Suppressor macrophage treated with lipopolysaccharide for 1 hour (primary cell): ENCODE results near the gene MYO3B.

Source experiments
- DNase-seq, 3 donors: peaks; one replicate each; pipeline ENCODE4 v3.0.0-alpha.2; 2020 to 2022

Gene MYO3B

GRCh38 chr2:170307555-170308351, 129.8 kb downstream of the MYO3B start:
- no peak for DNase-seq

GRCh38 chr2:170310876-170311502, 133.0 kb downstream of the MYO3B start:
- DNase-seq, result no peak

- peak in 2 of 3 donors; percentile 3 for DNase-seq
Measured at GRCh38 chr2:170313347-170313991, 135.5 kb downstream of the MYO3B start.

- no peak for DNase-seq
Measured at GRCh38 chr2:170313992-170314348, 136.0 kb downstream of the MYO3B start.

- no peak for DNase-seq
Measured at GRCh38 chr2:170314744-170315447, 136.9 kb downstream of the MYO3B start.

- DNase-seq, result no peak
Measured at GRCh38 chr2:170320948-170321347, 143.0 kb downstream of the MYO3B start.

GRCh38 chr2:170321526-170321925, 143.6 kb downstream of the MYO3B start:
- DNase-seq, result no peak

GRCh38 chr2:170322140-170322766, 144.3 kb downstream of the MYO3B start:
- DNase-seq, result no peak

- DNase-seq, result peak; percentile 21 to 43 (median 37)
Measured at GRCh38 chr2:170323743-170324142, 145.8 kb downstream of the MYO3B start.

- DNase-seq, result peak; percentile 23 to 35 (median 32)
Measured at GRCh38 chr2:170324640-170325046, 146.7 kb downstream of the MYO3B start.

- no peak for DNase-seq
Measured at GRCh38 chr2:170330881-170331280, 152.9 kb downstream of the MYO3B start.

- DNase-seq, result no peak
Measured at GRCh38 chr2:170332676-170333402, 154.9 kb downstream of the MYO3B start.

- no peak for DNase-seq
Measured at GRCh38 chr2:170335351-170335750, 157.4 kb downstream of the MYO3B start.

- no peak for DNase-seq
Measured at GRCh38 chr2:170336408-170336807, 158.5 kb downstream of the MYO3B start.

GRCh38 chr2:170336916-170337315, 159.0 kb downstream of the MYO3B start:
- no peak for DNase-seq

- DNase-seq, result no peak
Measured at GRCh38 chr2:170339322-170339721, 161.4 kb downstream of the MYO3B start.

GRCh38 chr2:170339750-170340692, 162.1 kb downstream of the MYO3B start:
- no peak for DNase-seq

GRCh38 chr2:170340693-170341068, 162.7 kb downstream of the MYO3B start:
- no peak for DNase-seq

- no peak for DNase-seq
Measured at GRCh38 chr2:170341684-170342623, 164.0 kb downstream of the MYO3B start.
